Activated T-helper 1 cell treated with Interleukin-2 at 50 U/mL for 16 hours (primary cell): ENCODE measurements around the gene NLRP6.
"Not testable (repeated sequence)": the region's sequence is repeated elsewhere in the genome, so short reads cannot be mapped to it uniquely, and the experiment has no call there.

Experiments
- DNase-seq: peaks from one replicate; pipeline ENCODE4 v3.0.0-alpha.2; 2020; ENCODE audit warnings: low read depth

Gene NLRP6

DNA sequence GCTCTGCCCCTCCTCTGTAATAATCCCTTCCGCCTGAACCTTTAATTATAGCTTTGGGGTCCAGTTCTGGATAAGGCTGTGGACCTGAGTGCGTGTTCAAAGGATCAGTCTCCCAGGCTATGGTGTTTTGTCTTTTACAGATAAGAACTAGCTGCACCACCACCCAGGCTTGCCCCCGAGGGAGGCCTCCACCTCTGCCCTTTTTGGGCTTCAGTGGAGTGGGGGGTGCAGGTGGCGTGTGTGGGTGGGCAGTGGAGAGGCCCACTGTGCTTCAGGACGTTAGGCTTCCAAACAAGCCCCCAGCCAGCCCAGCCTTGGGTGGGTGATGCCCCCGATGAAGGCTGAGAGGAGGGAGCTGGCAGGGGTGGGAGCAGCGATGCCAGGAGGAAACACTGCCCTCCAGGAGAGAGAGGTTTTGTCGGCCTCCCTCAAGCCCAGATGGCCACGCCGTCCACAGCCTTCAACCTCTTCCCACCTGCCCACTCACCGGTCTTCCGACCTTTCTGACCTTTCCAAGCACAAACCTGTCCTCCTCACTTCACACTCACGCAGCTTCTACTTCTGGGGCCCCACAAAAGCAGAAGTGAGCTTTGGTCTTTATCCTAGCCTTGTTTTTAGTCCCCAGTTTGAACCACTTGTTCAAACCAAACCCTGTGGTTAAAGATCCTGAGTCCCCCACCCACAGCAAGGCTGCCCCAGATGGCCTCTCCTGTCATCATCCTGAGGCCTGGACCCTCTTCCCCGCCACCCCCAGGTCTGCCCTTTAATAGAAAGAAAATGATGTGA, 21.1 kb upstream of the NLRP6 start:
- DNase-seq, result no peak

DNA sequence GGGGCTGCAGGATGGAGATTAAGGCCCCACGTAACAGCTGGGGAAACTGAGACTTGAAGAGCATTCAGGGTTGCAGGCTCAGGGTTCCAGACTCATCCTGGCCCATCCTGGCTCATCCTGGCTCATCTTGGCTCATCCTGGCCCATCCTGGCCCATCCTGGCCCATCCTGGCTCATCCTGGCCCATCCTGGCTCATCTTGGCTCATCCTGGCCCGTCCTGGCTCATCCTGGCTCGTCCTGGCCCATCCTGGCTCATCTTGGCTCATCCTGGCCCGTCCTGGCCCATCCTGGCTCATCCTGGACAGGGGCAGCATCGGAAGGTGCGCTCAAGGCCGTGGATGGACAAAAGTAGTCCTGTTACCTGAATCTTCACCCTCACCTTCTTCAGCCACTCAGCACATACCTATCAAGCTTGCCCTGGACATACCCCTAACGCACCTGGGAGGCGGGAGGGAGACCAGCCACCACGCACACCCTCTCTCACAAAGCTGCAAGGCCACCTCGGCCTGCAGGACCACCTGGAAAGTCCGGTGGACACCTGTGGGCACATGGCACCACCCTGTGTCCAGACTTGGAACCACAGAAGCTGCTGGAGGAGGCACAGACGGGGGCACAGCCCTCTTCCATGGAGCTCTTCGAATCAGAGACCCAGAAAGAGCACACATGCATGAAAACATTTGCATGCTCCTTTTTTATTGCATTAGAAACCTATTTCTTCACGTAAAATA, 20.3 kb upstream of the NLRP6 start:
- DNase-seq, result no peak

DNA sequence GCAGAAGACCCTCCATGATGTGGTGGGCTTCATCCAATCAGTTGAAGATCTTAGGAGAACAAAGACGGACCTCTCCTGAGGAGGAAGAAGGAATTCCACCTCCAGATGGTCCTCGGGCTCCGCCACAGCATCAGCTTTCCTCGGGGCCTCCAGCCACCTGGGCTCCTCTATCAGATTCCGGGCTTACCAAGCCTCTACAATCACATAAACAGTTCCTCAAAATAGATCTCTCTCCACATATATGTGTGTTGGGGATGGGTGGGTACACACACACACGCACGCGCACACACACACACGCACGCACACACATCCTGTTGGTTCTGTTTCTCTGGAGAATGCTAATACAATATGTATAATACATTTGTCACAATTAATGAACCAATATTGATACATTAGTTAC, 18.8 kb upstream of the NLRP6 start:
- no peak for DNase-seq

DNA sequence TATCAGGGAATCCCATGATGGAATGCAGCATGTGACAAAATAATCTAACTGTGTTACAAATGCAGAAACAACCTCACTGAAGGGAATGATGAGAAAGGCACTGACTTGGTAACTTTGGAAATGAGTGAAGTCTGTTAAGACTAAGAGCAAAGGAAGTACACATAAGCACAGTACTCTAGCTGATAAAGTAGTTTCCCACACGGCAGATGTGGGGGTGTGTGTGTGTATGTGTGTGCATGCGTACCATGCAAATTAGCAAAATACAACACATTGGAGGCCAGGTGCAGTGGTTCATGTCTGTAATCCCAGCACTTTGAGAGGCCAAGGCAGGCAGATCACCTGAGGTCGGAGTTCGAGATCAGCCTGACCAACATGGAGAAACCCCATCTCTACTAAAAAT, 16.6 kb upstream of the NLRP6 start:
- no peak for DNase-seq

DNA sequence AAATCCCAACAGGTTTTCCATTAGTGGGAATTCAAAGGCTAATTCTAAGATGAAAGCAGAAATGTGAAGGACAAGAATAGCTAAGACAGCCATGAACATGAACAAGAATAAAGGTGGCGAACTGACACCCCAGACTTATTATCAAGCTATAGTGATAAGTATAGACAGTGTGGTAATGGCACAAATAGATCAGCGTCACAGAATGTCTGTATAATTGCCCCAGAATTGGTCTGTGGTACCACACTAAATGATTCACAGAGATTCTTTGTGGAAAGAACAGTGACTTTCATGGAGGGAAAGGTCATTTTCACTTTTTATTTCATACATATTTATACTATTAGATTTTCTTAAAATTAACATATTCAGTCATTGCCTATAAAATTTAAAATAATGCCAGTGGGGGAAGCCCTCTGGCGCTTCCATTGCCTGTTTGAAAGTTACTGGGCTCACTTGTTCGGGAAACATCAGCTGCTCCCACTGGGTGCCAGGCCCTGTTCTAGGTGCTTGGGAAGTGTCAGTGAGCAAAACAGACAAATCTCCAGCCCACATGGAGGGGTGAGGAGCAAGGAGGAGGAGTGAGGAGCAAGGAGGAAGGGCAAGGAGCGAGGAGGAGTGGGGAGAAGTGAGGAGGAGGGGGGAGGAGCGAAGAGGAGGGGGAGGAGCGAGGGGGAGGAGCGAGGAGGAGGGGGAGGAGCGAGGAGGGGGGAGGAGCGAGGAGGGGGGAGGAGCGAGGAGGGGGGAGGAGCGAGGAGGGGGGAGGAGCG, 11.3 kb upstream of the NLRP6 start:
- DNase-seq, result no peak

DNA sequence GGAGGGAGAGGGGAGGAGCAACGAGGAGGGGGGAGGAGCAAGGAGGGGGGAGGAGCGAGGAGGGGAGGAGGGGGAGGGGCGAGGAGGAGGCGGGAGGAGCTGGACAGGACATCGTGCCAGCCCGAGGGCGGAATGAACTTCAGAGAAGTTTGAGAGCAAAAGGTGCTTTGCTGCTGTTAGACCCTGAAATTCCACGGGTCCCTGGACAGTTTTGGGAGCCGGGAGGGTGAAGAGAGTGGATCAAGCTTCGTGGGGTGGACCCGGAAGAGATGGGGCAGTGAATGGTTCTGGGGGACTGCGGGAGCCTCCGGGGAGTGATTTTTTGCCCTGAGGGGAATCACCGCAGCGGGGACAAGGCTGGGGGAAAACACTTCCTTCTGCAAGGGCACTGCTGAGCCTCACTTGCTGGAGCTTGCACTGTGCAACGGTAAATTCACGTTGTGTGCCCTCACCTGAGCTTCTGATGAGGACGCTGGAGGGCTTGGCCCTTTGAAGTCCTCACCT, 10.7 kb upstream of the NLRP6 start:
- no peak for DNase-seq

DNA sequence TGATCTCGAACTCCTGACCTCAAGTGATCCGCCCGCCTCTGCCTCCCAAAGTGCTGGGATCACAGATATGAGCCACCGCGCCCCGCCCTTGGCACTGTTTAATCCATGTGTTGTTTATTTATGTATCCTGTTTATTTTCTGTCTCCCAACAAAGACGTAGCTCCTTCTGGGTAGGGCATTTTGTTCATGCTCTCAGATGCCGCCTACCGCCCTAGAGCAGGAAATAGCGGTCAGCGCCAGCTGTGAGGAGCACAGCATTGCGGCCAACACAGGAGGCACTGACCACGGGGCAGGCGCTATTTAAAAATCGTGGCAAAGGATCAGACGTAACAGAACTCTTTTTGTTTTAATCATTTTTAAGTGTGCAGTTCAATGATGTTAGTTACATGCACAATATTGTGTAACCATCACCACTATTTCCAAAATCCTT, 9.5 kb upstream of the NLRP6 start:
- DNase-seq, result not testable (repeated sequence)

DNA sequence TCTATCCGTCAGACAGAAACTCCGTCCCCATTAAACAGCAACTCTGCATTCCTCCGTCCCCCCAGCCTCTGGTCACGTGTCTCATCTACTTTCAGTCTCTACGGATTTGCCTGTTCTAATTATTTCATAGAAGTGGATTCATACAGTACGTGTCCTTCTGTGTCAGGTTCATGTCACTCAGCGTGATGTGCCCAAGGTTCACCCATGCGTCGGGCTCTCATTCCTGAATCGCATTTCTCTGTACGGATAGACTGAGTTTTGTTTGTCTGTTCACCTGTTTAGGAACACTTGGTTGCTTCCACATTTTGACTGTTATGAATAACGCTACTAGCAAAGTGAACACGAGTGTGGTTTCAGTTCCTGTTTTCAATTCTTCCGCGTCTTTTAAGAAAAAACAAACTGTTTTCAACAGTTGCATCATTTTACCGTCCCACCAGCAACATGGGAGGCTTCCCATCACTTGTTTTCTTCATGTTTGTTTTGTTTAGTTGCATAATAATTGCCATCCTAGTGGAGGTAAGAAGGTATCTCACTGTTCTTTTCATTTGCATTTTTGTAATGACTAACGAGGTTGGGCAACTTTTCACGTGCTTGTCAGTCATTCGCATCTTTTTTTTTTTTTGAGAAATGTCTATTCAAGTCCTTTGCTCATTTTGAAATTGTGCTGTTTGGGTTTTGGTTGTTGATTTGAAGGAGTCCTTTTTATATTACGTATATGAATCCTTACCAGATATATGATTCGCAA, 8.9 kb upstream of the NLRP6 start:
- no peak for DNase-seq

DNA sequence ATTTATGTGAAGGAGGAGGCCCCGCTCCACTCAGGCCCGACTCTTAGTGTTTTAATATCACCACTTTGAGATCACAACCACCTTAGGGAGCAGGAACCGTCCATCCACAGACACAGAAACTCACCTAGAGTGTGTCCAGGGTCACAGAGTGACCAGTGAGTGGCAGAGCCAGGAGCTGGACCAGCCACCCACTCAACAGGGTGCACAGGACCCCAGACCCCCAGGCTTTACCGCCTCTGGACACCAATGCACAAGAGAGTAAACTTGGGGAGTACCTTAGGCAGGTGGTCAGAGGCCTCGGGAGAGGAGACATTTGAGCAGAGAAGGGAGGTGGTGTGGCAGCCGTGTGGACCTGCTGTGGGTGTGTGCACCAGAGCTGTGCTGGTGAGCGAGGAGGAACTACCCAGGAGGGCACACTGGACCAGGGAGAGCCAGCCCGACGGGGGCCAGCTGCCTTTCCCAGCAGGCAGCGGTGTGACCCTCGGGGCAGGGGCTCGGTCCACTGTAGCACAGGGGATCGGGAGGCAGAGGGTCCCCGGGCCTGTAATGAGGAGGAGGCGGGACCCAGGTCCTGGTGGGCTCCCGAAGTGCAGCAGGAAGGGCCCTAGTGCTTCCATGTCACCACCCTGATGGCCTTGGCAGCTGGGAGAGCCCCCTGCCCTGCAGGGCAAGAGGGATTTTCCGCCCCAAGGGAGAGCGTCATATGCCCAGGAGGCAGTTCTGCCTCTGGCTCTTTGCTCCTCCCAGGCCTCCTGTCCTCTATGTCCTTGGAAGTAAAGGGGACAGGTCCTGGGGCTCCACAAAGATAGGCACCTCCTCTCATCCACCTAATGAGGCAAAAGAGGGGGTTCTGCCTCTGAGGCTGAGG, 7.5 kb upstream of the NLRP6 start:
- no peak for DNase-seq

DNA sequence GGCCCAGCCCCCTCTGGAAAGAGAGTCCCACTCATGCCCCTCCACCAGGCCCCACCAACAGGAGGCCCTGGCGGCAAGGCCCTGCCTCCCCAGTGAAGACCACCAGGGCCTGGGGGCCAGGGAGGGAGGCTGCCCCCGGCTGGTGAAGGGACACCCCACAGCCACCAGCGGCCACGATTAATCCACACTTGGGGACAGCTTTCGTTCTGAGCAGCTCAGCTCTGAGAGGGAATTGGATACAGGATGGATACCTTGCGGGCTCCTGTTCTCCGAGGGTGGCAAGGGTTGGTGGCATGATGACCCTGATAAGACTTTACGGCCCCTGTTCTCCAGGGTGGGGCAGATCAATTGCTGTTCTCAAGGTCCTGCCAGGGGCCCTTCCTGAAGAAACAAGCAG, 6.9 kb upstream of the NLRP6 start:
- DNase-seq, result no peak

DNA sequence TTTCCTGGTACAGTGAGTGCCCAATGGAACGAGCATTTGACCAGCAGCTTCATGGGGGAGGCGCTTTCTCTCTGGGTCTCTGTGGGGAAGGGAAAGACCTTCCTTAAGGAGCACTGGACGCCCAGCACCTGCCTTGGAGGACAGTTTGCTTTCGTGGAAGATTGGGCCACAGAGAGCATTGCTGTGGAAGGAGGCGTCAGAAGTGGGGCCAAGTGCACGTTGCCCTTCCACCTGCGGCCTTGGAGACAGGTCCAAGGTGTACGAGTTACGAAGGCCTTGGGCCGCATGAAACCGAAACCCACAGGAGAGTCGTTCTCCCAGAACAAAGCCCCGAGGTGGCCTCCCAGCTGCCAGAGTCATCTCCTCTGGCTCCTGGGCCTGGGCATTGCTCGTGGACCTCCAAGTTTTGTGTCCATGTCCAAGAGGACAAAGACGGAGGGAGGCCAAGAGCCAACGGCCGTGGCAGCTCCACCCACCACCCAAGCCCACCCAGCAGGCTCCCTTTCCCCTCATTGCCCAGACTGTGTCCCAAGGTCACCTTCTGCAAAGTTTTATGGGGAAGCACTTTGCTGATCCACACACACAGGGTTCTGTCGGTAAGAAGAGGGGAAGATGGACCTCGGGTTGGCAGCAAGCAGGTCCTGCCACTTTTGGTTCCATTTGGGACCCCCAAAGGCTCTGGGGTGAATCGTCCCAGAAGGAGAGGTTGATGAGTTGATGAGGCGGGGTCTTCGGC, 5.8 kb upstream of the NLRP6 start:
- DNase-seq, result no peak

DNA sequence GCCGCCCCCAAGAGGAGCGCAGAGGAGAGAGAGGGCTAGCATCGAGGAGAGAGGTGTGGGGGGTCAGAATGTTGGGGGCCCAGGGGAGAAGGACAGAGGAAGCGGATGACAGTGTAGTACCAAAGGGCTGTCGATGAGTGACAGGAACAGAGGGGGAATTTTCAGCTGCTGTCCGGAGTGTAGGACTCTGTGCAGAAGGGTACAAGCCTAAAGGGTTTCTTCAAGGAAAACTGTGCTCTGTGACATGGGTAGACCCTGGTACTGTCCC, 5.3 kb upstream of the NLRP6 start:
- DNase-seq, result no peak

DNA sequence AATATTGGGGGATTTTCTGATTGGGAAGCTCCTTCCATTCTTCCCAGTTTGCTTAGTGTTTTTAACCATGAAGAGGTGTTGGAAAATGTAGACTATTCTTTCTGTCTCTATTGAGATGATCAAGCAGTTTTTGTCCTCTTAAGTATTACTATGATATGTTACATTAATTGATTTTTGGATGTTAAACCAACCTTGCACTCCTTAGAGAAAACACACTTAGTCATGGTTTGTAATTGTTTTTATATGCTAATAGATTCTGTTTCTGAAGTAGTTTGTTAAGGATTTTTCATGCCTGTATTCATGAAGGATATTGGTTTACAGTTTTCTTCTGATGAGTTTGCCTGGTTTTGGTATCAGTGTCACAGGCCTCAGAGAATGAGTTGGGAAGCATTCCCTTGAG, 2.0 kb upstream of the NLRP6 start:
- no peak for DNase-seq

DNA sequence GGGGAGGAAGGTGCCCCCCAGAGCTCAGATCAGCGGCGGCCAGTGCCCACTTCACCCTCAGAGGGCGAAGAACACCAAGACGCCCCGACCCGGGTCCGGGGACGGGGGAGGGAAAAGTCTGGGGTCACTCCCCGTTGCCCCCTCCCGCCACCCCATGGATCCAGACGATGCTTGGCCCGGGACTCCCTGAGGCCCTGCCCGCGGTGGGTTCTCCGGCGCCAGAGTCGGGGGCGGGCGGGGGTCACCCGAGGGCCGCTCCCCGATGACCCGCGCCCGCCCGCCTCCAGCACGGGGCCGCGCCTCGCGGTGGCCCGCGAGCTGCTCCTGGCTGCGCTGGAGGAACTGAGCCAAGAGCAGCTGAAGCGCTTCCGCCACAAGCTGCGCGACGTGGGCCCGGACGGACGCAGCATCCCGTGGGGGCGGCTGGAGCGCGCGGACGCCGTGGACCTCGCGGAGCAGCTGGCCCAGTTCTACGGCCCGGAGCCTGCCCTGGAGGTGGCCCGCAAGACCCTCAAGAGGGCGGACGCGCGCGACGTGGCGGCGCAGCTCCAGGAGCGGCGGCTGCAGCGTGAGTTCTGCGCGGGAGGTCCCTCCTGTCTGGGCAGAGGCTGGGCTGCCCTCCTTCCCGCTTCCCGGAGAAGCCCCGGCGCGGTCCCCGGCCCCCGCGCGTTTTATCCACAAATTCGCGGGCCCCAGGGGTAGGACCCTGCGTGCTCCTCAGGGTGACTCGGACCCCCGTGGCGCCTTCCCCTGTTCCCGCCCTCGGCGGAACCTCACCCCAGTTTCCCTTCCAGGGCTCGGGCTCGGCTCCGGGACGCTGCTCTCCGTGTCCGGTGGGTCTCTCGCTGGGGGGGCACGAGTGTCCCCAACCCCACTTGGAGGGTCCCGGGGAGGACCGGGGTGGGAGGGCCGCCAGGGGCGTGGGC, 1.1 kb downstream of the NLRP6 start:
- no peak for DNase-seq

DNA sequence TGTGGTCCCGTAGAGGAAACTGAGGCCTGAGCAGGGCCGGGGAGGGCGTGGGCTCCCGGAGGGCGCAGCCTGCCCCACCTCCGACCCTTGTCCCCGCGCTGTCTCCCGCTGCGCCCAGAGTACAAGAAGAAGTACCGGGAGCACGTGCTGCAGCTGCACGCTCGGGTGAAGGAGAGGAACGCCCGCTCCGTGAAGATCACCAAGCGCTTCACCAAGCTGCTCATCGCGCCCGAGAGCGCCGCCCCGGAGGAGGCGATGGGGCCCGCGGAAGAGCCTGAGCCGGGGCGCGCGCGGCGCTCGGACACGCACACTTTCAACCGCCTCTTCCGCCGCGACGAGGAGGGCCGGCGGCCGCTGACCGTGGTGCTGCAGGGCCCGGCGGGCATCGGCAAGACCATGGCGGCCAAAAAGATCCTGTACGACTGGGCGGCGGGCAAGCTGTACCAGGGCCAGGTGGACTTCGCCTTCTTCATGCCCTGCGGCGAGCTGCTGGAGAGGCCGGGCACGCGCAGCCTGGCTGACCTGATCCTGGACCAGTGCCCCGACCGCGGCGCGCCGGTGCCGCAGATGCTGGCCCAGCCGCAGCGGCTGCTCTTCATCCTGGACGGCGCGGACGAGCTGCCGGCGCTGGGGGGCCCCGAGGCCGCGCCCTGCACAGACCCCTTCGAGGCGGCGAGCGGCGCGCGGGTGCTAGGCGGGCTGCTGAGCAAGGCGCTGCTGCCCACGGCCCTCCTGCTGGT, 1.9 kb downstream of the NLRP6 start:
- no peak for DNase-seq

DNA sequence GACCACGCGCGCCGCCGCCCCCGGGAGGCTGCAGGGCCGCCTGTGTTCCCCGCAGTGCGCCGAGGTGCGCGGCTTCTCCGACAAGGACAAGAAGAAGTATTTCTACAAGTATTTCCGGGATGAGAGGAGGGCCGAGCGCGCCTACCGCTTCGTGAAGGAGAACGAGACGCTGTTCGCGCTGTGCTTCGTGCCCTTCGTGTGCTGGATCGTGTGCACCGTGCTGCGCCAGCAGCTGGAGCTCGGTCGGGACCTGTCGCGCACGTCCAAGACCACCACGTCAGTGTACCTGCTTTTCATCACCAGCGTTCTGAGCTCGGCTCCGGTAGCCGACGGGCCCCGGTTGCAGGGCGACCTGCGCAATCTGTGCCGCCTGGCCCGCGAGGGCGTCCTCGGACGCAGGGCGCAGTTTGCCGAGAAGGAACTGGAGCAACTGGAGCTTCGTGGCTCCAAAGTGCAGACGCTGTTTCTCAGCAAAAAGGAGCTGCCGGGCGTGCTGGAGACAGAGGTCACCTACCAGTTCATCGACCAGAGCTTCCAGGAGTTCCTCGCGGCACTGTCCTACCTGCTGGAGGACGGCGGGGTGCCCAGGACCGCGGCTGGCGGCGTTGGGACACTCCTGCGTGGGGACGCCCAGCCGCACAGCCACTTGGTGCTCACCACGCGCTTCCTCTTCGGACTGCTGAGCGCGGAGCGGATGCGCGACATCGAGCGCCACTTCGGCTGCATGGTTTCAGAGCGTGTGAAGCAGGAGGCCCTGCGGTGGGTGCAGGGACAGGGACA, 2.7 kb downstream of the NLRP6 start:
- no peak for DNase-seq

DNA sequence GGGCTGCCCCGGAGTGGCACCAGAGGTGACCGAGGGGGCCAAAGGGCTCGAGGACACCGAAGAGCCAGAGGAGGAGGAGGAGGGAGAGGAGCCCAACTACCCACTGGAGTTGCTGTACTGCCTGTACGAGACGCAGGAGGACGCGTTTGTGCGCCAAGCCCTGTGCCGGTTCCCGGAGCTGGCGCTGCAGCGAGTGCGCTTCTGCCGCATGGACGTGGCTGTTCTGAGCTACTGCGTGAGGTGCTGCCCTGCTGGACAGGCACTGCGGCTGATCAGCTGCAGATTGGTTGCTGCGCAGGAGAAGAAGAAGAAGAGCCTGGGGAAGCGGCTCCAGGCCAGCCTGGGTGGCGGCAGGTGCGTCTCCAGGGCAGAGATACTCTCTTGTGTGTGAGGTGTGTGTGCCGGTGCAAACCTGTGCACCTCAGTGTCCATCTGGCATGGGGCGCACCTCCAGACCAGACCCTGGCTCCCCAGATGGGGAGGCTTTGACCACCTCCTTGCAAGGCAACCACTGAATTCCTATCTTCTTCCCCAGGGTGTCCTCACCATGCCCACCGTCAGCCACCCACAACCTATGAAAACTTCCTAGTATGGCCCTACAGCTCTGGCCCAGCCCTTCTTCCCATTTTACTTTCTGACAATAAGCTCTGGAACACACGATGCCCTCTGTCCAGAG, 3.4 kb downstream of the NLRP6 start:
- DNase-seq, result no peak
